MCF 10A (cell line): Measurements from ENCODE around the gene SMARCC2. TPM values are rescaled to one million over a fixed set of nuclear protein-coding genes. Genes with fewer than 3 reads are reported as not detected.
A peak's percentile ranks its signal among the peaks of the same experiment; 100 is the strongest.

ENCODE experiments used
- BruUV-seq: library from RNA; stranded (reverse); fragments of 400-500 nt; replicated peaks from 2 replicates; lab custom pipeline; 2021; lab: Mats Ljungman, UMichigan
- CTCF ChIA-PET: fragments of 300-600 bp; sonication (Branson Sonifier 250); formaldehyde crosslinking; extraction: SDS; loops from one replicate; lab custom pipeline; 2021; ENCODE audit warnings: antibody characterized with exemption, inconsistent platforms; lab: Yijun Ruan, JAX
- POLR2A ChIA-PET: fragments of 300-600, 350-650 bp; sonication (Branson Sonifier 250); formaldehyde crosslinking; extraction: SDS; loops from one replicate; lab custom pipeline; 2020; ENCODE audit warnings: antibody characterized with exemption, inconsistent platforms; lab: Yijun Ruan, JAX
- DNase-seq: peaks from one replicate; pipeline ENCODE4 v3.0.0-alpha.2; 2018; ENCODE audit not compliant: unreplicated experiment
- H3K27ac Mint-ChIP-seq: one replicate; pipeline ENCODE4 v1.8.0; 2022; ENCODE audit warnings: mild to moderate bottlenecking, low read depth, mixed read lengths; ENCODE audit not compliant: unreplicated experiment
- H3K27me3 Mint-ChIP-seq: one replicate; pipeline ENCODE4 v1.8.0; 2022; ENCODE audit warnings: mixed read lengths; ENCODE audit not compliant: insufficient read depth, unreplicated experiment
- H3K36me3 Mint-ChIP-seq: one replicate; pipeline ENCODE4 v1.8.0; 2022; ENCODE audit warnings: mild to moderate bottlenecking, moderate library complexity, mixed read lengths; ENCODE audit not compliant: insufficient read depth, unreplicated experiment
- H3K4me1 Mint-ChIP-seq: one replicate; pipeline ENCODE4 v1.8.0; 2022; ENCODE audit warnings: mixed read lengths; ENCODE audit not compliant: insufficient read depth, unreplicated experiment
- H3K4me3 Mint-ChIP-seq: one replicate; pipeline ENCODE4 v1.8.0; 2022; ENCODE audit warnings: mild to moderate bottlenecking, moderate library complexity, mixed read lengths; ENCODE audit not compliant: unreplicated experiment
- H3K9me3 Mint-ChIP-seq: one replicate; pipeline ENCODE4 v1.8.0; 2022; ENCODE audit warnings: mixed read lengths; ENCODE audit not compliant: unreplicated experiment
- intact Hi-C: fragments of 100-400 bp; cut with micrococcal nuclease; formaldehyde crosslinking; loops from 2 replicates; pipeline ENCODE4 v1.14.1; 2022
- total RNA-seq: library from RNA; stranded (reverse); gene quantifications from 2 replicates; pipeline ENCODE4 v1.2.3, GENCODE V29; 2022
- TF ChIP-seq, protein P1 (sequence below): fragments of 200-600 bp; IDR thresholded peaks from one replicate; pipeline ENCODE4 v1.8.0; 2022; ENCODE audit warnings: antibody characterized with exemption, mild to moderate bottlenecking; ENCODE audit not compliant: unreplicated experiment

SMARCC2 gene
- total RNA-seq, 1 experiment from 2014 or later = 52.1 TPM

DNA sequence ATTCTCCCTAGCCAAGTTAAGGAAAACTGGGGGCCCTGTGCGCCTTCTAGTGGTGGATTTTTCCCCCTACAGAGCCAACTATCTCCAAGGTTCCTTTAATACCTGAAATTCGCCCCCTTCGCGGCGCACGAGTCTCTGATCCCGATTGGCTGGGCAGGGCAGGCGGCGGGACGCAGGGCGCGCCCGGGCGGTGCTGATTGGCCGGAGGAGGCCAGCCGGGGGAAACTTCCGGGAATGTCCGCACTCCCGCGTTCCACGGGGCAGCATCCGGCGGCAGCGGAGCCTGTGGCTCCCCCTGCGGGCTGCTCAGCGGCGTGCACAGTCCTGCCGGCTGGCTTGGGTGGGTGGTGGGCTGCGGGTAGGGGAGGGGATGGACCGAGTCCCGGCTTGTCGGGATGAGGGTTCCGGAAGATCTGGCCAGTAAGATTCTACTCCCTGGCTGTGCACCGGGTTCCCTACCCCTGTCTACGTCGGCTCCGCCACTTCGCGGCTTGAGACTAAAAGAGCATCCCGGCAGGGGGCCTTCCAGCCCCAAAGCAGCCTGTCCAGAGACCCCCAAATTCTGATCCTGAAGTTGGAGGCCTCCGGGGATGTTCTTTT is 34.9 kb upstream of the SMARCC2 start, which contains the start of gene NABP2:
NABP2 (plus strand) TSS at position 241 of the 600 bp plus-strand sequence. CDS start 515 bp downstream, outside the sequence.
- POLR2A ChIA-PET = interaction anchor here (0.8 to 3.4 kb wide), 2 partner anchors 33 to 42 kb away, joined by 3 to 28 read pairs; partner anchors contain the start of gene ANKRD52
- Mint-ChIP-seq H3K4me3 (peak within 1 kb of the TSS; percentile 82), H3K36me3 (peaks cover 16% of the 10 kb centered on the region), H3K4me1 (peaks cover 24% of the 10 kb centered on the region), H3K27me3 (no peaks in the 10 kb centered on the region), H3K9me3 (no peaks in the 10 kb centered on the region), H3K27ac (peak within 1 kb of the TSS; percentile 88)
- CTCF ChIA-PET = interaction anchor here (2.6 kb wide), 1 partner anchor 32 kb away, joined by 20 read pairs; no protein-coding TSS in a partner anchor
- intact Hi-C loops = loop anchor here (1.0 to 10.0 kb wide), 4 partner anchors 31 to 489 kb away; no protein-coding TSS in a partner anchor
- peak; percentile 98 for DNase-seq
- BruUV-seq = TSS peak; percentile 8
- TF ChIP-seq, protein P1, sequence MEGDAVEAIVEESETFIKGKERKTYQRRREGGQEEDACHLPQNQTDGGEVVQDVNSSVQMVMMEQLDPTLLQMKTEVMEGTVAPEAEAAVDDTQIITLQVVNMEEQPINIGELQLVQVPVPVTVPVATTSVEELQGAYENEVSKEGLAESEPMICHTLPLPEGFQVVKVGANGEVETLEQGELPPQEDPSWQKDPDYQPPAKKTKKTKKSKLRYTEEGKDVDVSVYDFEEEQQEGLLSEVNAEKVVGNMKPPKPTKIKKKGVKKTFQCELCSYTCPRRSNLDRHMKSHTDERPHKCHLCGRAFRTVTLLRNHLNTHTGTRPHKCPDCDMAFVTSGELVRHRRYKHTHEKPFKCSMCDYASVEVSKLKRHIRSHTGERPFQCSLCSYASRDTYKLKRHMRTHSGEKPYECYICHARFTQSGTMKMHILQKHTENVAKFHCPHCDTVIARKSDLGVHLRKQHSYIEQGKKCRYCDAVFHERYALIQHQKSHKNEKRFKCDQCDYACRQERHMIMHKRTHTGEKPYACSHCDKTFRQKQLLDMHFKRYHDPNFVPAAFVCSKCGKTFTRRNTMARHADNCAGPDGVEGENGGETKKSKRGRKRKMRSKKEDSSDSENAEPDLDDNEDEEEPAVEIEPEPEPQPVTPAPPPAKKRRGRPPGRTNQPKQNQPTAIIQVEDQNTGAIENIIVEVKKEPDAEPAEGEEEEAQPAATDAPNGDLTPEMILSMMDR = peak; percentile 78

DNA sequence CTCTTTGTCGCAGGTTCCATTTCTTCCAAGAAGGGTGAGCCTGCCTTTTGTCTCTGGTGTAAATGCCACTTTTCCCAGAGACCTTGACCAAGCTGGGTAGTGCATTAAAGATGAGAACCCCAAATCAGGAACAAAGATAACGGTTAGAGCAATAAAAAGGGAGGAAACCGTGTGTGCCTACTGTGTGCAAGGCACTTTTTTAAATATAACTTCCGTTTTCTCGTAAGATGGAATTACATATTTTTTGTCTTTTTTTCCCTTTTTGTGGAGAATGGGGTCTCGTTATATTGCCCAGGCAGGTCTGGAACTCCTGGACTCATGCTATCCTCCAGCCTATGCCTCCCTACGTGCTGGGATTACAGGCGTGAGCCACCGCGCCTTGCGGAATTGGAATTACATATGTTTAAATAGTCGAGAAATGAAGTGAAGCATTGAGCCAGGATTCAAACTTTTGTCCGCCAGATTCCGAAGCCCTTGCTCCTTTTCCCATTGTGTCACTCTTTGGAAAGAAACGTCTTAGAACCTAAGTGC is 34.4 kb upstream of the SMARCC2 start:
- Mint-ChIP-seq H3K36me3 (peaks cover 15% of the 10 kb centered on the region), H3K27ac (peak overlapping the region; percentile 88), H3K27me3 (no peaks in the 10 kb centered on the region), H3K9me3 (no peaks in the 10 kb centered on the region), H3K4me1 (peaks cover 24% of the 10 kb centered on the region), H3K4me3 (peak overlapping the region; percentile 82)
- no peak for DNase-seq
- intact Hi-C loops = loop anchor here (1.0 to 10.0 kb wide), 4 partner anchors 30 to 489 kb away; no protein-coding TSS in a partner anchor
- ChIA-PET POLR2A (interaction anchor here (0.6 to 4.0 kb wide), 5 partner anchors 9 to 43 kb away, joined by 3 to 108 read pairs (median 3); partner anchors contain the start of genes ANKRD52 and SMARCC2), CTCF (interaction anchor here (0.7 to 2.9 kb wide), 8 partner anchors 17 to 485 kb away, joined by 4 to 36 read pairs (median 12); partner anchors contain the start of genes ANKRD52 and ZC3H10)
- BruUV-seq = no TSS peak
- TF ChIP-seq, protein P1 = no peak

DNA sequence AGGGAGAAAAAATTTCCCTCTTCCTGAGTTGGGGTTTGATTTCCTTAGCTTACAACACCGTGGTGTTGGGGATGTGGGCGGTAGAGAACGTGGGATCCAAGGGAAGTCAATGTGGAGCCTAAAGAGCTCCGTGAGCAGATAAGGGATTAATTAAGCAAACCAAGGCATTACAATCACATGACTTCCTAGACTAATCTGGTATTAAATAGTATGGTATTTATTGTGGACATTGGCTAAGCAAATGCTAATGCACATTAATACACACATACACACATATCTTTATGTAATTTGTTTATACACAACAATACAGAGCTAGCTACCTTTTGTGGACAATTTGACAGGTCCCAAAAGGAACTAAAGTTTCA is 33.2 kb upstream of the SMARCC2 start:
- BruUV-seq = no TSS peak

More for the DNA sequence above, 33.2 kb upstream of the SMARCC2 start:
- peak overlapping the region; percentile 97 for H3K27ac Mint-ChIP-seq
- H3K36me3 Mint-ChIP-seq = peaks cover 8% of the 10 kb centered on the region
- H3K4me1 Mint-ChIP-seq = peaks cover 24% of the 10 kb centered on the region
- no peaks in the 10 kb centered on the region for H3K27me3 Mint-ChIP-seq
- TF ChIP-seq, protein P1 = no peak
- peak overlapping the region; percentile 99 for H3K4me3 Mint-ChIP-seq
- DNase-seq = no peak
- ChIA-PET CTCF (interaction anchor here (0.6 to 2.9 kb wide), 21 partner anchors 11 to 1920 kb away, joined by 3 to 36 read pairs (median 6); partner anchors contain the start of genes ANKRD52, SMARCC2 and ZC3H10), POLR2A (interaction anchor here (0.8 to 4.0 kb wide), 38 partner anchors 8 to 503 kb away, joined by 3 to 108 read pairs (median 8); partner anchors contain the start of genes ANKRD52, CNPY2, ESYT1 and GLS2)
- intact Hi-C loops = loop anchor here (10.0 kb wide), 1 partner anchor 488 kb away; no protein-coding TSS in a partner anchor
- H3K9me3 Mint-ChIP-seq = no peaks in the 10 kb centered on the region
